Measurements from ENCODE around the gene HELQ.

HELQ gene

GRCh38 chr4:83388313-83388676, 67.3 kb downstream of the HELQ start:
- H3K36me3 ChIP-seq (ENCODE audit: control insufficient read depth, low read length), result no peaks in the 10 kb centered on the region
- no peaks in the 10 kb centered on the region for H3K9me2 ChIP-seq (replicated peaks; ENCODE audit: control insufficient read depth, low read length)
- H3F3A ChIP-seq (ENCODE audit: control insufficient read depth, insufficient read depth), result no peaks in the 10 kb centered on the region
- no peak overlapping the region for H3K4me3 ChIP-seq (ENCODE audit: low read length)
- no peaks in the 10 kb centered on the region for H4K20me1 ChIP-seq (ENCODE audit: control insufficient read depth, insufficient read depth, low read depth, low read length)
- TF ChIP-seq EZH2phosphoT487 (IDR thresholded peaks at IDR 0.05; ENCODE audit: borderline replicate concordance, low read length), result no peak
- no peak for TF ChIP-seq CTCF (IDR thresholded peaks at IDR 0.05; ENCODE audit: low read depth, low read length, poor library complexity, severe bottlenecking)
- no peaks in the 10 kb centered on the region for H3K27me3 ChIP-seq (ENCODE audit: control insufficient read depth, low read length)
- H3K9me3 ChIP-seq (ENCODE audit: control insufficient read depth, insufficient read depth, low read length), result no peaks in the 10 kb centered on the region
- no peak overlapping the region for H3K27ac ChIP-seq (ENCODE audit: low read depth, low read length)
- H3K4me2 ChIP-seq (ENCODE audit: low read length), result no peak overlapping the region
- H3K79me2 ChIP-seq (ENCODE audit: control insufficient read depth, low read length), result no peaks in the 10 kb centered on the region
- H3K4me1 ChIP-seq (ENCODE audit: control insufficient read depth, low read length), result 0 out of 2 replicates have a peak, but pooled peaks cover 3% of the 10 kb centered on the region

GRCh38 chr4:83387476-83388312, 67.9 kb downstream of the HELQ start:
- H3K36me3 ChIP-seq (ENCODE audit: control insufficient read depth, low read length), result no peaks in the 10 kb centered on the region
- H3K4me3 ChIP-seq (ENCODE audit: low read length), result no peak overlapping the region
- H3K27ac ChIP-seq (ENCODE audit: low read depth, low read length), result no peak overlapping the region
- H3K9me3 ChIP-seq (ENCODE audit: control insufficient read depth, insufficient read depth, low read length), result no peaks in the 10 kb centered on the region
- H4K20me1 ChIP-seq (ENCODE audit: control insufficient read depth, insufficient read depth, low read depth, low read length), result no peaks in the 10 kb centered on the region
- no peaks in the 10 kb centered on the region for H3K27me3 ChIP-seq (ENCODE audit: control insufficient read depth, low read length)
- TF ChIP-seq CTCF (IDR thresholded peaks at IDR 0.05; ENCODE audit: low read depth, low read length, poor library complexity, severe bottlenecking) (no peak), EZH2phosphoT487 (IDR thresholded peaks at IDR 0.05; ENCODE audit: borderline replicate concordance, low read length) (no peak)
- no peaks in the 10 kb centered on the region for H3F3A ChIP-seq (ENCODE audit: control insufficient read depth, insufficient read depth)
- 0 out of 2 replicates have a peak, but pooled peaks cover 3% of the 10 kb centered on the region for H3K4me1 ChIP-seq (ENCODE audit: control insufficient read depth, low read length)
- H3K79me2 ChIP-seq (ENCODE audit: control insufficient read depth, low read length), result no peaks in the 10 kb centered on the region
- H3K4me2 ChIP-seq (ENCODE audit: low read length), result no peak overlapping the region
- H3K9me2 ChIP-seq (replicated peaks; ENCODE audit: control insufficient read depth, low read length), result no peaks in the 10 kb centered on the region

DNA sequence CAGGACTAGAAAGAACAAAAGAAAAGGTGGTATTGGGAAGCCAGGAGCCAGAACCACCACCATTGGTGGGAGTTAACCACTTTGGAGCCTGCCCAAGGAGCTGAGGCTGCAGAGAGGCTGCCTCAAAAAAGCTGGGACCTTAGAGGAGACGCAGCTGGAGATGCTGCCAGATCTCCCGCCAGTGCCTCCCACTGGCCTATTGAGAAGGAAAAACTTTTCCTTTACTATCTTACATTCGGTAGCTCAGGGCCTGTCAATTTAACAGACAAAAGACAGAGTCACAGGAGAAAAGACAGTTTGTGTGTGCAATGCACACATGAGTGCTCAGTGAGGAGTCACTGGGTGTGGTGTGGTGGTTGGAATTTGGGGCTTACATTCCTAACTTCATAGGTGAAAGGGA, 68.6 kb downstream of the HELQ start:
- no peak for TF ChIP-seq CTCF (IDR thresholded peaks at IDR 0.05; ENCODE audit: low read depth, low read length, poor library complexity, severe bottlenecking)
- no peak for TF ChIP-seq EZH2phosphoT487 (IDR thresholded peaks at IDR 0.05; ENCODE audit: borderline replicate concordance, low read length)
- no peaks in the 10 kb centered on the region for H3K36me3 ChIP-seq (ENCODE audit: control insufficient read depth, low read length)
- H3K27me3 ChIP-seq (ENCODE audit: control insufficient read depth, low read length), result no peaks in the 10 kb centered on the region
- H3F3A ChIP-seq (ENCODE audit: control insufficient read depth, insufficient read depth), result no peaks in the 10 kb centered on the region
- no peak overlapping the region for H3K4me2 ChIP-seq (ENCODE audit: low read length)
- H3K9me2 ChIP-seq (replicated peaks; ENCODE audit: control insufficient read depth, low read length), result no peaks in the 10 kb centered on the region
- no peaks in the 10 kb centered on the region for H4K20me1 ChIP-seq (ENCODE audit: control insufficient read depth, insufficient read depth, low read depth, low read length)
- H3K4me1 ChIP-seq (ENCODE audit: control insufficient read depth, low read length), result 0 out of 2 replicates have a peak, but pooled peaks cover 3% of the 10 kb centered on the region
- no peaks in the 10 kb centered on the region for H3K79me2 ChIP-seq (ENCODE audit: control insufficient read depth, low read length)
- no peak overlapping the region for H3K27ac ChIP-seq (ENCODE audit: low read depth, low read length)
- no peak overlapping the region for H3K4me3 ChIP-seq (ENCODE audit: low read length)
- H3K9me3 ChIP-seq (ENCODE audit: control insufficient read depth, insufficient read depth, low read length), result no peaks in the 10 kb centered on the region
